Measurements from ENCODE around the gene ANKLE1. TPM values are rescaled to one million over a fixed set of nuclear protein-coding genes. Genes with fewer than 3 reads are reported as not detected.

ANKLE1 gene
- total RNA-seq, 2 donors from 2014 or later = 4.6 to 9.9 TPM

GRCh38 chr19:17244618-17245534, 36.8 kb upstream of the ANKLE1 start:
- peak overlapping the region; percentile 95 for H3K4me3 Mint-ChIP-seq
- Histone ChIP-seq H3K36me3 (ENCODE audit: control insufficient read depth, insufficient read depth, low read length) (peaks cover 16% of the 10 kb centered on the region), H3K4me3 (ENCODE audit: low read length) (peak overlapping the region; percentile 95), H3K27me3 (ENCODE audit: control insufficient read depth, insufficient read depth, low read length, poor library complexity, severe bottlenecking) (no peaks in the 10 kb centered on the region), H3K27ac (ENCODE audit: low read depth, low read length) (peak overlapping the region; percentile 49), H3K9me3 (ENCODE audit: control insufficient read depth, low read length) (no peaks in the 10 kb centered on the region), H3K4me1 (ENCODE audit: control insufficient read depth, insufficient read depth, low read length) (peaks cover 18% of the 10 kb centered on the region), H3K9ac (ENCODE audit: extremely low read depth, low read length, poor library complexity, severe bottlenecking) (peak overlapping the region; percentile 83)
- TF ChIP-seq CTCF (conservative IDR thresholded peaks at IDR 0.05) = no peak
- H3K36me3 Mint-ChIP-seq (ENCODE audit: low read depth) = peaks cover 9% of the 10 kb centered on the region
- H3K27me3 Mint-ChIP-seq (ENCODE audit: insufficient read depth) = no peaks in the 10 kb centered on the region
- H3K9me3 Mint-ChIP-seq = no peaks in the 10 kb centered on the region
- 0% methylated on average over 35 to 100 of the region's 100 CpGs for WGBS, 2 experiments (ENCODE audit: insufficient coverage in 1 of 2, insufficient read length in 1 of 2)
- peak; percentile 71 for DNase-seq
- H3K4me1 Mint-ChIP-seq = peaks cover 39% of the 10 kb centered on the region
- H3K27ac Mint-ChIP-seq = peak overlapping the region; percentile 95

- Mint-ChIP-seq H3K4me1 (peaks cover 38% of the 10 kb centered on the region), H3K4me3 (peak within 1 kb of the TSS; percentile 95), H3K27ac (peak within 1 kb of the TSS; percentile 99), H3K27me3 (ENCODE audit: insufficient read depth) (no peaks in the 10 kb centered on the region), H3K36me3 (ENCODE audit: low read depth) (peaks cover 10% of the 10 kb centered on the region), H3K9me3 (no peaks in the 10 kb centered on the region)
- WGBS, 2 experiments (ENCODE audit: insufficient coverage in 1 of 2, insufficient read length in 1 of 2) = 0% methylated on average over 5 to 65 of the region's 72 CpGs
- no peaks in the 10 kb centered on the region for H3K27me3 ChIP-seq (ENCODE audit: control insufficient read depth, insufficient read depth, low read length, poor library complexity, severe bottlenecking)
- DNase-seq = no peak
- H3K9ac ChIP-seq (ENCODE audit: extremely low read depth, low read length, poor library complexity, severe bottlenecking) = peak within 1 kb of the TSS; percentile 83
- peak within 1 kb of the TSS; percentile 95 for H3K4me3 ChIP-seq (ENCODE audit: low read length)
- H3K4me1 ChIP-seq (ENCODE audit: control insufficient read depth, insufficient read depth, low read length) = peaks cover 18% of the 10 kb centered on the region
- no peak for TF ChIP-seq CTCF (conservative IDR thresholded peaks at IDR 0.05)
- H3K9me3 ChIP-seq (ENCODE audit: control insufficient read depth, low read length) = no peaks in the 10 kb centered on the region
- H3K27ac ChIP-seq (ENCODE audit: low read depth, low read length) = peak within 1 kb of the TSS; percentile 95
- H3K36me3 ChIP-seq (ENCODE audit: control insufficient read depth, insufficient read depth, low read length) = peaks cover 9% of the 10 kb centered on the region
Measured at GRCh38 chr19:17245535-17245984, 36.1 kb upstream of the ANKLE1 start, which contains the start of gene NR2F6. NR2F6 (minus strand) TSS chr19:17245919; CDS start chr19:17245220, 699 bp downstream.

GRCh38 chr19:17246681-17247425, 34.8 kb upstream of the ANKLE1 start:
- no peak for DNase-seq
- no peaks in the 10 kb centered on the region for H3K9me3 Mint-ChIP-seq
- H3K9me3 ChIP-seq (ENCODE audit: control insufficient read depth, low read length) = no peaks in the 10 kb centered on the region
- 17 to 27% methylated on average over 9 to 21 of the region's 21 CpGs for WGBS, 2 experiments (ENCODE audit: insufficient coverage in 1 of 2, insufficient read length in 1 of 2)
- peak overlapping the region; percentile 65 for H3K4me3 ChIP-seq (ENCODE audit: low read length)
- peaks cover 3% of the 10 kb centered on the region for H3K36me3 Mint-ChIP-seq (ENCODE audit: low read depth)
- H3K27me3 Mint-ChIP-seq (ENCODE audit: insufficient read depth) = no peaks in the 10 kb centered on the region
- TF ChIP-seq CTCF (conservative IDR thresholded peaks at IDR 0.05) = no peak
- H3K27me3 ChIP-seq (ENCODE audit: control insufficient read depth, insufficient read depth, low read length, poor library complexity, severe bottlenecking) = no peaks in the 10 kb centered on the region
- peaks cover 31% of the 10 kb centered on the region for H3K4me1 Mint-ChIP-seq
- H3K9ac ChIP-seq (ENCODE audit: extremely low read depth, low read length, poor library complexity, severe bottlenecking) = peak overlapping the region; percentile 8
- H3K4me3 Mint-ChIP-seq = peak overlapping the region; percentile 70
- H3K27ac ChIP-seq (ENCODE audit: low read depth, low read length) = peak overlapping the region; percentile 95
- H3K4me1 ChIP-seq (ENCODE audit: control insufficient read depth, insufficient read depth, low read length) = peaks cover 18% of the 10 kb centered on the region
- peak overlapping the region; percentile 99 for H3K27ac Mint-ChIP-seq
- H3K36me3 ChIP-seq (ENCODE audit: control insufficient read depth, insufficient read depth, low read length) = no peaks in the 10 kb centered on the region
